ENCODE data around the gene CNRIP1. TPM values are rescaled to one million over a fixed set of nuclear protein-coding genes. Genes with fewer than 3 reads are reported as not detected.

Gene CNRIP1
- total RNA-seq, 6 experiments from 2014 or later: 33.6 to 53.8 (median 47.2) TPM

DNA sequence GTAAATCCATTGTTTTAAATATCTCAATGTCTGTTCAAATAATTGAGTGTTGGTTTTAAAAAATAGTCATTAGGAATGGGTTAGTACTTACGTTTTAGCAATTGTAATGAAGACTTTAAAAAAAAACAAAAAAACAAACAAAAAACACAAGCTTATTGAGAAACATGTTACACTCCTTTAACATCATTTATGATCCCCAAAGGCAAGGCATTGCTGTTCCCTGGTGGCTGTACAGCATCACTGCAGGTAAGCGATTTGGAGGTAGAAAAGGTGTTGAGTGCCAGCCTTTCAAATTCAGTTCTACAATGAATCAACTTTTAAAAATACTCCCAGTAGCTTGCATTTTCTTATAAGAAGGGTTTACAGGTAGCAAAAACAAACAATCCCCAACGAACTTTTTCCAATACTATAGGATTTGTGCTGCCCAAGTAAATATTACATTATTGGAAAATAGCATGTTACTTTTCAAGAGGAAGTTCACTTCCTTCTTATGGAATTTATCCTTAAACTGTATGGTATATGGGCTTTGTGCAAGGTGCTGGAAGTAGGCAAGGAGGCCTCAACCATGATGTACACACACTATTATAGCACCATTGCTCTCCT, 27.5 kb downstream of the CNRIP1 start:
- H3K27me3 Mint-ChIP-seq (ENCODE audit: insufficient read depth): peaks cover 3% of the 10 kb centered on the region
- H3K36me3 Mint-ChIP-seq (ENCODE audit: low read depth): no peaks in the 10 kb centered on the region
- no peak overlapping the region for H3K4me3 Mint-ChIP-seq
- peak; percentile 30 for DNase-seq
- TF ChIP-seq, protein P1, sequence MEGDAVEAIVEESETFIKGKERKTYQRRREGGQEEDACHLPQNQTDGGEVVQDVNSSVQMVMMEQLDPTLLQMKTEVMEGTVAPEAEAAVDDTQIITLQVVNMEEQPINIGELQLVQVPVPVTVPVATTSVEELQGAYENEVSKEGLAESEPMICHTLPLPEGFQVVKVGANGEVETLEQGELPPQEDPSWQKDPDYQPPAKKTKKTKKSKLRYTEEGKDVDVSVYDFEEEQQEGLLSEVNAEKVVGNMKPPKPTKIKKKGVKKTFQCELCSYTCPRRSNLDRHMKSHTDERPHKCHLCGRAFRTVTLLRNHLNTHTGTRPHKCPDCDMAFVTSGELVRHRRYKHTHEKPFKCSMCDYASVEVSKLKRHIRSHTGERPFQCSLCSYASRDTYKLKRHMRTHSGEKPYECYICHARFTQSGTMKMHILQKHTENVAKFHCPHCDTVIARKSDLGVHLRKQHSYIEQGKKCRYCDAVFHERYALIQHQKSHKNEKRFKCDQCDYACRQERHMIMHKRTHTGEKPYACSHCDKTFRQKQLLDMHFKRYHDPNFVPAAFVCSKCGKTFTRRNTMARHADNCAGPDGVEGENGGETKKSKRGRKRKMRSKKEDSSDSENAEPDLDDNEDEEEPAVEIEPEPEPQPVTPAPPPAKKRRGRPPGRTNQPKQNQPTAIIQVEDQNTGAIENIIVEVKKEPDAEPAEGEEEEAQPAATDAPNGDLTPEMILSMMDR (IDR thresholded peaks at IDR 0.05): peak; percentile 82
- H3K27ac Mint-ChIP-seq: no peak overlapping the region
- H3K4me1 Mint-ChIP-seq (ENCODE audit: low read depth): peaks cover 13% of the 10 kb centered on the region
- H3K9me3 Mint-ChIP-seq: no peaks in the 10 kb centered on the region

- Mint-ChIP-seq H3K27ac (no peak overlapping the region), H3K4me3 (no peak overlapping the region), H3K27me3 (ENCODE audit: insufficient read depth) (peaks cover 3% of the 10 kb centered on the region), H3K4me1 (ENCODE audit: low read depth) (peaks cover 13% of the 10 kb centered on the region), H3K9me3 (no peaks in the 10 kb centered on the region), H3K36me3 (ENCODE audit: low read depth) (no peaks in the 10 kb centered on the region)
- TF ChIP-seq, protein P1 (IDR thresholded peaks at IDR 0.05): no peak
- DNase-seq: no peak
These were observed 28.4 kb downstream of the CNRIP1 start for GRCh38 chr2:68291314-68291713.

GRCh38 chr2:68290901-68291300, 28.8 kb downstream of the CNRIP1 start:
- Mint-ChIP-seq H3K27ac (no peak overlapping the region), H3K27me3 (ENCODE audit: insufficient read depth) (peaks cover 3% of the 10 kb centered on the region), H3K4me3 (no peak overlapping the region), H3K36me3 (ENCODE audit: low read depth) (no peaks in the 10 kb centered on the region), H3K4me1 (ENCODE audit: low read depth) (peaks cover 13% of the 10 kb centered on the region), H3K9me3 (no peaks in the 10 kb centered on the region)
- TF ChIP-seq, protein P1 (IDR thresholded peaks at IDR 0.05): no peak
- no peak for DNase-seq

DNA sequence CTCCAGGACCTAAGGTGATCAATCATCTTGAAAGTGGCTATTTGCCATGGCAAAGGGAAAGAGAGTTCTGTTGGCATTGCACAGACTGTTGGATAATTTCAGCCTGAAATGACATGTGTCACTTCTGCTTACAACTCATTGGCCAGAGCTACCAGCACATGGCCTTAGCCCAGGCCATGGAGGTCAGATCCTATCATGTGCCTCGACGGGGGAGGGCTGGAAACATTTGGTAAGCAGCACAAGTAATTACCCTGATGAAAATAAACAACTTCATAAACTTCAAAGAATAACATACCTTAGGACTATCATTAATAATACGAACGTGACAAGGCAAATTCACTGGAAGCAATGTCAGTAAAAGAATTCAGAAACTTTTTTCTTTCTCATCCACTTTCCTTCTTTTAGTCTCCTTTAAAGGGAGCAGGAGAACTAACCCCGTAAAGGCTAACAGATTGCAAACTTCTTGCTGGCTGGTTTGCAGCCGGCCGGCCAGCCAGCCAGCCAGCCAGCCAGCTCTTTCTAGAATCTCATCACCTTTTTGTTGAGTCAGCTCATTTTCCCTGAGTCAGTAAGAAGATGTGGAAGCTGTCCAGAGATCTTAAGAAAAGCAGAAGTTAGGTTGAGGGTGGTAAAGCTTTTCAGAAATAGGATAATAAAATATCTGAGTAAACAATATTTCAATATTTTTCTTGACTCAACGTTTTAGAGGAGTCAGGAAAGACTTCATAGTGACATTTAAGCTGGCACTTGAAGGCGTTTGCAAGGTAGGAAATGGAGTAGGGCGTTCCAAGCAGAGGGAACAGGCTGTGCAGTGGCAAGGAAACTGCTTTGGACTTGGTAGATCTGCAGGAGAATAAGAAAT, 31.9 kb downstream of the CNRIP1 start:
- no peak for DNase-seq
- Mint-ChIP-seq H3K27ac (no peak overlapping the region), H3K4me1 (ENCODE audit: low read depth) (peaks cover 34% of the 10 kb centered on the region), H3K9me3 (no peaks in the 10 kb centered on the region), H3K27me3 (ENCODE audit: insufficient read depth) (peaks cover 3% of the 10 kb centered on the region; the same call in 1 of the 2 replicates), H3K4me3 (no peak overlapping the region), H3K36me3 (ENCODE audit: low read depth) (no peaks in the 10 kb centered on the region)
- TF ChIP-seq, protein P1 (IDR thresholded peaks at IDR 0.05): no peak

- H3K27me3 Mint-ChIP-seq (ENCODE audit: insufficient read depth): peaks cover 2% of the 10 kb centered on the region; the same call in 1 of the 2 replicates
These were observed 34.9 kb downstream of the CNRIP1 start for GRCh38 chr2:68284896-68285295.

More at GRCh38 chr2:68284896-68285295, 34.9 kb downstream of the CNRIP1 start:
- no peak overlapping the region for H3K4me3 Mint-ChIP-seq
- TF ChIP-seq, protein P1 (IDR thresholded peaks at IDR 0.05): no peak
- H3K27ac Mint-ChIP-seq: no peak overlapping the region; the same call in 1 of the 2 replicates
- peak; percentile 58 for DNase-seq
- H3K9me3 Mint-ChIP-seq: no peaks in the 10 kb centered on the region
- no peaks in the 10 kb centered on the region for H3K36me3 Mint-ChIP-seq (ENCODE audit: low read depth)
- peaks cover 34% of the 10 kb centered on the region for H3K4me1 Mint-ChIP-seq (ENCODE audit: low read depth)
